ENCODE results near the gene GIPC2. TPM values are rescaled to one million over a fixed set of nuclear protein-coding genes. Genes with fewer than 3 reads are reported as not detected.

GIPC2 gene
- polyA plus RNA-seq, 2 of the 4 experiments (the other 2 are of a cell fraction), result 0.06 TPM; not detected in 1

DNA sequence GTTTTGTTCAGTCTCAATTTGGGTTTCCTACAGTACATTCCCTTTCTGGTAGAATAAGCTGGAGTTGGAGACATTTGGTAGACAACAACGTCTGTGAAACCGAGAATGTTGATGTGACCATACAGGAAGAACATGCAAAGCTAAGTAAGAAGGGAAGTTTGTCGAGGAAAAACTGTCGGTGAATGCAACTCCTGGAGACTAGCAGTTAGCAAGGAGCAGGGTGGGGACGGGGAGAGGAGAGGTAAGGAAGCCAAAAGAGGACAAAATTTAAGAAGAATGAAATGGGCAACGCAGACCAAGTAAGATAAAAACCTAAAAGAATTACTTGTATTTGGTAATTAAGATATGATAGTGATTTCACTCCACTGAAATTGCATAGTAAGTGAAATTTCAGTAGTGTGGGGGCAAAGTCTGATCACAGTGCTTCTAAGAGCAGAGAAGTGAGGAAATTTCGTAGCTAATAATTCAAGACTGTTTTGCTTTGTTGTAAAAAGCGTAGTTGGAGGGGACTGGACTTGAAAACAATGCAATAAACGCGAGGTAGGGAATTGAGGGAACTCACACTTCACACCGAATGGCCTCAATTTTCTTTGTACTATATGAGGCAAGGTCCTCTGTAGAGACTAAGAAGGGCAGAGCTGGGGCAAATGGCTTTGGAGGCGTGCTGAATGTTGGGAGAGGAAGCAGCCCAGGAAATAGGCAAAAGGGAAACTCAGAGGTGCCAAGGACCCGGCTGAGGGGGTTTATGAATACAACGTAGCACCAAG, 787 bp upstream of the GIPC2 start:
- no peak overlapping the region for H3K27ac ChIP-seq
- ATAC-seq (no peak), FAIRE-seq (no peak), DNase-seq (ENCODE audit: low read depth in 1 of 2, low spot score in 1 of 2) (no peak)
- H3K4me3 ChIP-seq, result no peak overlapping the region
- TF ChIP-seq MAFK (IDR thresholded peaks at IDR 0.05; ENCODE audit: partially characterized antibody) (peak; percentile 28), NFE2L2 (conservative IDR thresholded peaks at IDR 0.05; ENCODE audit: low read length) (no peak)
- H3K4me2 ChIP-seq, result no peak overlapping the region
- no peaks in the 10 kb centered on the region for H3K9me3 ChIP-seq
- CTCF ChIA-PET, result no interaction called here
- 87% methylated on average over 14 of the region's 14 CpGs for WGBS (ENCODE audit: missing lambda C conversion rate)
- no peaks in the 10 kb centered on the region for H3K4me1 ChIP-seq
- POLR2A ChIA-PET, result no interaction called here

GRCh38 chr1:78045563-78045925, 222 bp upstream of the GIPC2 start:
- Histone ChIP-seq H3K4me1 (no peaks in the 10 kb centered on the region), H3K9me3 (no peaks in the 10 kb centered on the region), H3K4me3 (no peak overlapping the region), H3K27ac (no peak overlapping the region), H3K4me2 (no peak overlapping the region)
- POLR2A ChIA-PET, result no interaction called here
- FAIRE-seq (no peak), ATAC-seq (no peak), DNase-seq (ENCODE audit: low read depth in 1 of 2, low spot score in 1 of 2) (no peak)
- CTCF ChIA-PET, result no interaction called here
- 88% methylated on average over 15 of the region's 19 CpGs for WGBS (ENCODE audit: missing lambda C conversion rate)
- no peak for TF ChIP-seq GATA3 (IDR thresholded peaks at IDR 0.05; ENCODE audit: borderline replicate concordance)
- TF ChIP-seq RCOR1 (IDR thresholded peaks at IDR 0.05; ENCODE audit: low read depth, low read length), result no peak
- no peak for TF ChIP-seq RAD21 (conservative IDR thresholded peaks at IDR 0.05 in 1 of 2, IDR thresholded peaks at IDR 0.05 in 1 of 2)
- TF ChIP-seq ATOH8 (CRISPR knock-in tag; IDR thresholded peaks at IDR 0.05; ENCODE audit: low read depth), result no peak
- TF ChIP-seq CBX2 (IDR thresholded peaks at IDR 0.05; ENCODE audit: borderline replicate concordance, low read depth), result no peak
- TF ChIP-seq, protein P1, sequence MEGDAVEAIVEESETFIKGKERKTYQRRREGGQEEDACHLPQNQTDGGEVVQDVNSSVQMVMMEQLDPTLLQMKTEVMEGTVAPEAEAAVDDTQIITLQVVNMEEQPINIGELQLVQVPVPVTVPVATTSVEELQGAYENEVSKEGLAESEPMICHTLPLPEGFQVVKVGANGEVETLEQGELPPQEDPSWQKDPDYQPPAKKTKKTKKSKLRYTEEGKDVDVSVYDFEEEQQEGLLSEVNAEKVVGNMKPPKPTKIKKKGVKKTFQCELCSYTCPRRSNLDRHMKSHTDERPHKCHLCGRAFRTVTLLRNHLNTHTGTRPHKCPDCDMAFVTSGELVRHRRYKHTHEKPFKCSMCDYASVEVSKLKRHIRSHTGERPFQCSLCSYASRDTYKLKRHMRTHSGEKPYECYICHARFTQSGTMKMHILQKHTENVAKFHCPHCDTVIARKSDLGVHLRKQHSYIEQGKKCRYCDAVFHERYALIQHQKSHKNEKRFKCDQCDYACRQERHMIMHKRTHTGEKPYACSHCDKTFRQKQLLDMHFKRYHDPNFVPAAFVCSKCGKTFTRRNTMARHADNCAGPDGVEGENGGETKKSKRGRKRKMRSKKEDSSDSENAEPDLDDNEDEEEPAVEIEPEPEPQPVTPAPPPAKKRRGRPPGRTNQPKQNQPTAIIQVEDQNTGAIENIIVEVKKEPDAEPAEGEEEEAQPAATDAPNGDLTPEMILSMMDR (IDR thresholded peaks at IDR 0.05), result no peak
- no peak for TF ChIP-seq EHF (CRISPR knock-in tag; IDR thresholded peaks at IDR 0.05)
- no peak for TF ChIP-seq JUNB (IDR thresholded peaks at IDR 0.05)
- TF ChIP-seq ZC3H11A (IDR thresholded peaks at IDR 0.05), result no peak
- TF ChIP-seq EP300 (IDR thresholded peaks at IDR 0.05), result no peak
- no peak for TF ChIP-seq HOXB5 (CRISPR knock-in tag; IDR thresholded peaks at IDR 0.05)
- TF ChIP-seq ELK1 (IDR thresholded peaks at IDR 0.05; ENCODE audit: low read depth, low read length), result no peak
- no peak for TF ChIP-seq FOSL2 (IDR thresholded peaks at IDR 0.05)
- TF ChIP-seq FOSL2 (CRISPR knock-in tag; IDR thresholded peaks at IDR 0.05), result no peak
- no peak for TF ChIP-seq MAX (IDR thresholded peaks at IDR 0.05)
- no peak for TF ChIP-seq ZNF302 (CRISPR knock-in tag; IDR thresholded peaks at IDR 0.05)
- no peak for TF ChIP-seq SMC3 (IDR thresholded peaks at IDR 0.05)
- no peak for TF ChIP-seq MAFK (IDR thresholded peaks at IDR 0.05; ENCODE audit: partially characterized antibody)
- TF ChIP-seq CBX8 (IDR thresholded peaks at IDR 0.05), result no peak

- ChIA-PET POLR2A (no interaction called here), CTCF (interaction anchor here (1.2 to 1.7 kb wide), 2 partner anchors 67 to 68 kb away, joined by 4 to 5 read pairs; no protein-coding TSS in a partner anchor)
- Histone ChIP-seq H3K9me3 (no peaks in the 10 kb centered on the region), H3K4me1 (no peaks in the 10 kb centered on the region), H3K27ac (no peak overlapping the region), H3K4me3 (no peak overlapping the region), H3K4me2 (no peak overlapping the region)
- WGBS (ENCODE audit: missing lambda C conversion rate), result 74% methylated on average over 5 of the region's 5 CpGs
- ATAC-seq, result no peak
- no peak for FAIRE-seq
- DNase-seq (ENCODE audit: low read depth in 1 of 2, low spot score in 1 of 2), result no peak
- TF ChIP-seq HOXB13 (CRISPR knock-in tag; IDR thresholded peaks at IDR 0.05; ENCODE audit: low read depth), result no peak
- TF ChIP-seq RFX5 (IDR thresholded peaks at IDR 0.05), result no peak
- TF ChIP-seq POLR2AphosphoS2 (conservative IDR thresholded peaks at IDR 0.05; ENCODE audit: low read length), result no peak
- no peak for TF ChIP-seq HOXA7 (CRISPR knock-in tag; IDR thresholded peaks at IDR 0.05)
- no peak for TF ChIP-seq MAX (IDR thresholded peaks at IDR 0.05)
- TF ChIP-seq, protein P2, sequence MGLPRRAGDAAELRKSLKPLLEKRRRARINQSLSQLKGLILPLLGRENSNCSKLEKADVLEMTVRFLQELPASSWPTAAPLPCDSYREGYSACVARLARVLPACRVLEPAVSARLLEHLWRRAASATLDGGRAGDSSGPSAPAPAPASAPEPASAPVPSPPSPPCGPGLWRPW (IDR thresholded peaks at IDR 0.05), result no peak
- TF ChIP-seq HOXB5 (CRISPR knock-in tag; IDR thresholded peaks at IDR 0.05), result no peak
- no peak for TF ChIP-seq NR3C1 (IDR thresholded peaks at IDR 0.05)
- no peak for TF ChIP-seq ELK1 (IDR thresholded peaks at IDR 0.05; ENCODE audit: low read depth, low read length)
- TF ChIP-seq CEBPB (IDR thresholded peaks at IDR 0.05), result no peak
- TF ChIP-seq EHMT2 (IDR thresholded peaks at IDR 0.05; ENCODE audit: low read depth), result no peak
- TF ChIP-seq ZNF302 (CRISPR knock-in tag; IDR thresholded peaks at IDR 0.05), result no peak
- TF ChIP-seq, protein P3, sequence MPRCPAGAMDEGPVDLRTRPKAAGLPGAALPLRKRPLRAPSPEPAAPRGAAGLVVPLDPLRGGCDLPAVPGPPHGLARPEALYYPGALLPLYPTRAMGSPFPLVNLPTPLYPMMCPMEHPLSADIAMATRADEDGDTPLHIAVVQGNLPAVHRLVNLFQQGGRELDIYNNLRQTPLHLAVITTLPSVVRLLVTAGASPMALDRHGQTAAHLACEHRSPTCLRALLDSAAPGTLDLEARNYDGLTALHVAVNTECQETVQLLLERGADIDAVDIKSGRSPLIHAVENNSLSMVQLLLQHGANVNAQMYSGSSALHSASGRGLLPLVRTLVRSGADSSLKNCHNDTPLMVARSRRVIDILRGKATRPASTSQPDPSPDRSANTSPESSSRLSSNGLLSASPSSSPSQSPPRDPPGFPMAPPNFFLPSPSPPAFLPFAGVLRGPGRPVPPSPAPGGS (IDR thresholded peaks at IDR 0.05), result no peak
These were observed 1.3 kb downstream of the GIPC2 start for GRCh38 chr1:78047106-78047505.
